Aorta (tissue), 5 donors: ENCODE data around the gene MAP2K5. TPM values are rescaled to one million over a fixed set of nuclear protein-coding genes. Genes with fewer than 3 reads are reported as not detected.
A peak's percentile ranks its signal among the peaks of the same experiment; 100 is the strongest.

Source experiments
- ATAC-seq: fragments of 200-7000 bp; cut with Tn5 transposase; one replicate; pipeline ENCODE4 v1.9.1; 2022; ENCODE audit warnings: moderate library complexity; ENCODE audit not compliant: low FRiP score
- DNase-seq, 2 donors: peaks; one replicate each; pipeline ENCODE4 v3.0.0-alpha.2; 2020
- H3K27ac ChIP-seq, 2 donors: one replicate each; pipeline ENCODE4 v1.5.1; 2013; ENCODE audit warnings: low read length in 2 of 2, mild to moderate bottlenecking in 2 of 2, moderate library complexity in 2 of 2, control low read depth in 1 of 2, inconsistent platforms in 1 of 2, low read depth in 1 of 2
- H3K27me3 ChIP-seq, 2 donors: one replicate each; pipeline ENCODE4 v1.6.1; 2013; ENCODE audit warnings: control low read depth in 1 of 2, low read length in 1 of 2, mild to moderate bottlenecking in 1 of 2, moderate library complexity in 1 of 2; ENCODE audit not compliant: insufficient read depth in 2 of 2, control insufficient read depth in 1 of 2
- H3K36me3 ChIP-seq, 2 donors: one replicate each; pipeline ENCODE4 v1.6.1; 2013; ENCODE audit warnings: control low read depth in 1 of 2, low read length in 1 of 2, mild to moderate bottlenecking in 1 of 2; ENCODE audit not compliant: insufficient read depth in 2 of 2, control insufficient read depth in 1 of 2
- H3K4me1 ChIP-seq, 2 donors: one replicate each; pipeline ENCODE4 v1.6.1; 2013; ENCODE audit warnings: low read length in 2 of 2, control low read depth in 1 of 2, mild to moderate bottlenecking in 1 of 2, moderate library complexity in 1 of 2; ENCODE audit not compliant: insufficient read depth in 2 of 2, control insufficient read depth in 1 of 2
- H3K4me3 ChIP-seq, 2 donors: one replicate each; pipeline ENCODE4 v1.5.1; 2013; ENCODE audit warnings: low read length in 2 of 2, control low read depth in 1 of 2, mild to moderate bottlenecking in 1 of 2
- H3K9me3 ChIP-seq: one replicate; pipeline ENCODE4 v1.6.1; 2013; ENCODE audit warnings: mild to moderate bottlenecking, low read length; ENCODE audit not compliant: control insufficient read depth
- WGBS, 2 donors: extraction: QIAGEN DNeasy Blood & Tissue Kit; methylation state at CpG; one replicate each; pipeline ENCODE4 v1.1.7; 2013; 5-methylcytosine and 5-hydroxymethylcytosine counted together
- intact Hi-C, 2 donors: fragments of 100-400 bp; cut with DNase I; formaldehyde crosslinking; loops; one replicate each; pipeline versions ENCODE4 v1.14.2 to v1.15.0; 2022
- polyA plus RNA-seq, 2 donors: library from polyadenylated mRNA; stranded (reverse); fragments of 200-250 nt; gene quantifications; one replicate each; pipeline ENCODE4 v1.2.3, GENCODE V29; 2013
- total RNA-seq, 2 donors: library from RNA; stranded (reverse); fragmentation: NEBNext Ultra II Directional; extraction: Animal tissue kit (Norgen Biotek cat#: 25700); gene quantifications; one replicate each; pipeline ENCODE4 v1.2.1, GENCODE V29; 2021
- donor health status: healthy with polysubstance abuse.
- donor health status: Bipolar disorder and iron deficiency.
- donor health status: DM: no; HTN: no; CAD: no.
- donor health status: DM: no; HTN: no; CAD: no.
- donor health status: DM: yes; HTN: yes; CAD: no.

Gene MAP2K5
- total and polyA plus RNA-seq, 4 donors: 7.3 to 29.2 (median 17.1) TPM

DNA sequence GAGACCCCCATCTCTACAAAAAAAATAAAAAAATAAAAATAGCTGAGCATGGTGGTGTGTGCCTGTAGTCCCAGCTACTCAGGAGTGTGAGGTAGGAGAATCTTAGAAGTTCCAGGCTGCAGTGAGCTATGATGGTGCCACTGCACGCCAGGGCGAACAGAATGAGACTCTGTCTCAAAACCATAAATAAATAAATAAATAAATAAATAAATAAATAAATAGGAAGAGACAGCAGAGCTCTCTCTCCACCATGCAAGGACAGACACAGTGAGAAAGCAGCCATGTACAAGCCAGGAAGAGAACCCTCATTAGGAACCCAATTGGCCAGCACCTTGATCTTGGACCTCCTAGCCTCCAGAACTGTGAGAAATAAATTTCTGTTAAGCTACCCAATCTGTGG, 26.9 kb upstream of the MAP2K5 start:
- no peak for DNase-seq
- intact Hi-C loops: no loop called here
- no peaks in the 10 kb centered on the region for H3K9me3 ChIP-seq
- ATAC-seq: no peak
- H3K4me1 ChIP-seq: no peaks in the 10 kb centered on the region
- no peak overlapping the region for H3K27ac ChIP-seq
- no peak overlapping the region for H3K4me3 ChIP-seq
- H3K27me3 ChIP-seq: no peaks in the 10 kb centered on the region
- 98 to 100% methylated on average over 2 of the region's 2 CpGs for WGBS, 2 donors
- peaks cover 3 to 5% of the 10 kb centered on the region in 2 donors for H3K36me3 ChIP-seq

DNA sequence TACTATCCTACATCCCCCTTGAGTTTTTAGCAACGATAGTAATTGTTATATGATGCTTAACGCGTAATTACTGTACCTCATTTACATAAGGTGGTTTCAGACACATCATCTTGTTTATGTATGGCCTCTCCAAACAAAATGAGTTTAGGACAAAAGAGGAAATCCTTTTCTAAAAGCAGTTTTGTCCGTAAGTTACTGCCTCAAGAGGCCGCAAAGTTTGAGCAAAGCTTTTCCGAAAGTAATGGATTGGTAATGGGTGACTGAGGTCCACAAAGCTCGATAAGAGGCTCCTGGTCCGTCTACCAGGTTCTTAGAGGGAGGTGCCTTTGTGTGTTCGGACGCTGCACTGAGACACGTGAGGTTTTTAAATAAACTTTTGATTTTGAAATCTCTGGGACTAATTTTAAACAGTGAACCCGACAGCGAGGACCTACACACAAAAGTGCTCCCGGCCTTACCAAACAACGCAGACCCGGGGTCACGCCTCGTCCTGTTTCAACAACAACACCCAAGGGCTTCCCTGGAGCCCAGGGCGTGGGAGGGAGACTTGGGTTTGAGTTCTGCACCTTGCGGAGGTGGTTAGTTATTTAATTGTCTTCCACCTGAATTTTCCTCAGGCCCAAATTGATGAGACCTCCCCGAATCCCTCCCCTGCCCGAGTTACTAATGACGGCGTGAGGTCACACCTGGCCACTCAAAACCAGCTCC, 22.0 kb upstream of the MAP2K5 start:
- ATAC-seq: no peak

DNA sequence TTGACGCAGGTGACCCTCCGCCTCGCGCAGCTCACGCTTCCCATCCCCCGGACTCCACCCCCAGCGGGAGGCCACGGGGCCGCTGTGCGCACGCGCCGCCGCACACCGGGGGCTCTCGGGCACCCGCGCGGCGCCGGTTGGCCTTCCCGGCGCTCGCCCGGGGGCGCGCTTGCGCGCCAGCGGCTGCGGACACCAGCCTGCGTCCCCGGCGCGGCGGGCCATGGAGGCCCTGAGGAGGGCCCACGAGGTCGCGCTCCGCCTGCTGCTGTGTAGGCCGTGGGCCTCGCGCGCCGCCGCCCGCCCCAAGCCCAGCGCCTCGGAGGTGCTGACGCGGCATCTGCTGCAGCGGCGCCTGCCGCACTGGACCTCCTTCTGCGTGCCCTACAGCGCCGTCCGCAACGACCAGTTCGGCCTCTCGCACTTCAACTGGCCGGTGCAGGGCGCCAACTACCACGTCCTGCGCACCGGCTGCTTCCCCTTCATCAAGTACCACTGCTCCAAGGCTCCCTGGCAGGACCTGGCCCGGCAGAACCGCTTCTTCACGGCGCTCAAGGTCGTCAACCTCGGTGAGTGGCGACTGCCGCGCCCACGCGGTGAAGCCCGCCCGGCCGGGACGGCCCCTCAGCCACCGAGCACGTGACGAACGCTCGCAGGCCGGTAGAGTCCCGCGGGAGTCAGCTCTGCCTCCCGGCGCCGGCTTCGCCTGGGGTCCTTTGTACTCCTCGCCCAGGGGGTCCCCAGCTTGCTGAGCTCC, 21.3 kb upstream of the MAP2K5 start, which contains the start of gene C15orf61:
C15orf61 (plus strand) TSS at position 103 of the 754 bp plus-strand sequence; CDS start at position 221, 118 bp downstream.
- peak; percentile 93 for ATAC-seq
- intact Hi-C loops: loop anchor here in 1 of 2 donors (10.0 kb wide), 1 partner anchor 314 kb away; no protein-coding TSS in a partner anchor
- WGBS, 2 donors: 0% methylated on average over 91 to 94 of the region's 94 CpGs

More for the DNA sequence above, 22.0 kb upstream of the MAP2K5 start:
- intact Hi-C loops: loop anchor here in 1 of 2 donors (10.0 kb wide), 1 partner anchor 314 kb away; no protein-coding TSS in a partner anchor
- Histone ChIP-seq H3K4me3 (peak overlapping the region; percentile 67 to 85), H3K9me3 (no peaks in the 10 kb centered on the region), H3K27me3 (no peaks in the 10 kb centered on the region), H3K36me3 (no peaks in the 10 kb centered on the region), H3K4me1 (no peaks in the 10 kb centered on the region), H3K27ac (peak overlapping the region in 1 of 2 donors; percentile 55)
- no peak for DNase-seq
- 17 to 18% methylated on average over 24 of the region's 24 CpGs for WGBS, 2 donors

DNA sequence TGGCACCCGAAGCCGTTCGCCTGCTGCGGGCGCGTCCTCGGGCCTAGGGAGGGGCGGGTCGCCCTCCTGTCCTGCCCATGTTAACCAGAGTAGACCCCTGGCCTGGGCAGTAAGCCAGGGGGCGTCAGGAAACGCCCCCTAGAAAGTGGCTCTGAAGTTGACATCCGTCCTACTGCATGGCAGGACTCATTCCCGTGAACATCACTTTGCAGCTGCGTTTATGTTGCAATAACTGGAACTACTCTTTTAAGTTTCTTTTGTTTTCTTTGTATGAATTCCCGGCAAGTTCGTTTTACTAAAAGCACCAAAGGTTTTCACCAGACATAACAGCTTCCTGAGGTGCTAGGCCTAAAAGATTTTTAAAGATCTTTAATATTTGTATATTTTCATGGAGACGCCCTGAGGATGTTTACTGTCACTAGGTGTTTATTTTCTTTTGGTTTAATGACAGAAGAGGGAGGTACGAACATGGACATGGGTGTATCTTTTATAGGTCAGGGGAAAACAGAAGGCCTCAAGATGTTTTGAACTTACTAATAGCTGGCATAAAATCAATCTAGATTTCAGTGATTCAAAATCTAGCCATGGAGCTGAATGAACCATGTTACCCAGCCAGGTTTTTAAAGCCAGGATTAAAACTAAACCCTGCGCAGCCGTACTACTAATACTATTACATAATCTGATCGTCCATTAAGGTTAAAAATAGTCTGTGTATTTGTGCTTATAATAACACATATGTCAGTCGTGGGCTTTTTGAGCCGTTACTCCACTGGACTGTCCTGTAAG, 20.5 kb upstream of the MAP2K5 start:
- ATAC-seq: peak; percentile 62
- Histone ChIP-seq H3K27me3 (no peaks in the 10 kb centered on the region), H3K27ac (peak overlapping the region; percentile 46 to 81), H3K4me3 (peak overlapping the region; percentile 67 to 85), H3K9me3 (no peaks in the 10 kb centered on the region), H3K4me1 (no peaks in the 10 kb centered on the region), H3K36me3 (no peaks in the 10 kb centered on the region)
- intact Hi-C loops: loop anchor here in 1 of 2 donors (10.0 kb wide), 1 partner anchor 313 kb away; no protein-coding TSS in a partner anchor
- no peak for DNase-seq
- WGBS, 2 donors: 0 to 1% methylated on average over 23 of the region's 23 CpGs

More for the DNA sequence above, 21.3 kb upstream of the MAP2K5 start, which contains the start of gene C15orf61:
- H3K27me3 ChIP-seq: no peaks in the 10 kb centered on the region
- H3K4me1 ChIP-seq: no peaks in the 10 kb centered on the region
- no peaks in the 10 kb centered on the region for H3K9me3 ChIP-seq
- H3K36me3 ChIP-seq: no peaks in the 10 kb centered on the region
- peak within 1 kb of the TSS; percentile 67 to 85 for H3K4me3 ChIP-seq
- peak within 1 kb of the TSS; percentile 46 to 81 for H3K27ac ChIP-seq
- DNase-seq: peak; percentile 89 to 93

DNA sequence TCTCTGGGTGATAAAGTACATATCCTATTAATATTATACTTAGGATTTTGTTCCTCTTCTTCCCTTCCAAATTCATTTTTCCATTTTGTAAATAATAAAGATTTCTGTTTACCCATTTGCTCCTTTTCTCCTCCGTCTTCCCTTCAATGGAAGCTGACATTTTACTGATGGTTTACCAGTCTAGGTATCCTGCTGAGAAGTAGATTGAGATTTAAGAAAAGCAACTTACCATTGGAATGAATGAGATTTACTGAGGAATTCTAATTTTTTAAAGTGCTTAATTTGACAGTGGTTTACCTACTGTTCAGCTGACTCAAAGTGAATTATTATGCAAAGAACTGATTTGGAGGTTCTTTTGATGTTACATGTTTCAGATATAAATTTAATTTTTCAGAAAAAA, 19.2 kb upstream of the MAP2K5 start:
- intact Hi-C loops: loop anchor here in 1 of 2 donors (10.0 kb wide), 1 partner anchor 311 kb away; no protein-coding TSS in a partner anchor

DNA sequence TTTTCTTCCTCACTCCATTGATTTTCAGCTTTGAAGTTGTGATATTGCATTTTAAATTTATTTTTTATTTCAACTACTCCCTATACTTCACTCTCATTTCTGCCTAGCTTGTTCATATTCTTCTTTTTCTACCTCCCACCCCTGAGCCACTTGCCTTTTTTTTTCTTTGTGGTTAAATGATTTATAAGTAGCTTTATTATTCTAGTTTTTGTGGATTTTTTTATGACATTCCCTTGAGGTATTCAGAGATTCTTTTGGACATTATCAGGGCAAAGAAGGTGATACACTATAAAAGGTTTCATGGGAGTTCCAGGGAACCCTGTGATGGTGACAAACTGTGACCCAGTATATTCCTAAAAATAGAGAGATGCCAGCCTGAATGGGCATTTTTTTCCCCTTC, 18.3 kb upstream of the MAP2K5 start:
- ATAC-seq (no peak), DNase-seq (no peak)
- no peaks in the 10 kb centered on the region for H3K36me3 ChIP-seq
- H3K27ac ChIP-seq: no peak overlapping the region
- intact Hi-C loops: loop anchor here in 1 of 2 donors (10.0 kb wide), 1 partner anchor 311 kb away; no protein-coding TSS in a partner anchor
- no peaks in the 10 kb centered on the region for H3K9me3 ChIP-seq
- H3K4me1 ChIP-seq: no peaks in the 10 kb centered on the region
- no peak overlapping the region for H3K4me3 ChIP-seq
- no peaks in the 10 kb centered on the region for H3K27me3 ChIP-seq

More for the DNA sequence above, 19.2 kb upstream of the MAP2K5 start:
- no peaks in the 10 kb centered on the region for H3K4me1 ChIP-seq
- DNase-seq (no peak), ATAC-seq (no peak)
- no peak overlapping the region for H3K4me3 ChIP-seq
- no peak overlapping the region for H3K27ac ChIP-seq
- H3K27me3 ChIP-seq: no peaks in the 10 kb centered on the region
- H3K36me3 ChIP-seq: no peaks in the 10 kb centered on the region
- H3K9me3 ChIP-seq: no peaks in the 10 kb centered on the region
- WGBS, 2 donors: 87 to 97% methylated on average over 1 of the region's 1 CpG

DNA sequence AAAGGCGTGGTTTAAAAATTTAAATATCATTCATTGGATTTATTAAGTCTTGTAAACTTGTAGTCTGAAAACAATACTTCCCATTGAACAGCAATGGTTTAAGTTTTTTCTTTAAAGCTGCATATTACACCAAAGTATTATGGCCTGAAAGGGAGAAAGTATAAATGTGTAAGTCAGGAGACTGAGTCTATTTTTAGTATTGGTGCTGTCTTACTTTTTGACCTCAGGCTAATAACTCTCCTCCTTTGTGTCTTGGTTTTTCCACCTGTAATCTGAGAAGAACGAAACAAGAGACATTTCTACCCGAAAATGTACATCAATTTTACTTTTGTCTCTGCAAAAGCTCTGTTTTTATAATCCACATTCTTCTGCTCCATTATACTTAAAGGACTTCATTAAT, 14.0 kb upstream of the MAP2K5 start:
- intact Hi-C loops: loop anchor here in 1 of 2 donors (10.0 kb wide), 1 partner anchor 306 kb away; no protein-coding TSS in a partner anchor
- DNase-seq (no peak), ATAC-seq (no peak)
- Histone ChIP-seq H3K9me3 (no peaks in the 10 kb centered on the region), H3K27ac (no peak overlapping the region), H3K4me1 (no peaks in the 10 kb centered on the region), H3K36me3 (no peaks in the 10 kb centered on the region), H3K27me3 (no peaks in the 10 kb centered on the region), H3K4me3 (no peak overlapping the region)
- whole genome bisulfite sequencing, 2 donors: 94 to 100% methylated on average over 3 of the region's 3 CpGs

DNA sequence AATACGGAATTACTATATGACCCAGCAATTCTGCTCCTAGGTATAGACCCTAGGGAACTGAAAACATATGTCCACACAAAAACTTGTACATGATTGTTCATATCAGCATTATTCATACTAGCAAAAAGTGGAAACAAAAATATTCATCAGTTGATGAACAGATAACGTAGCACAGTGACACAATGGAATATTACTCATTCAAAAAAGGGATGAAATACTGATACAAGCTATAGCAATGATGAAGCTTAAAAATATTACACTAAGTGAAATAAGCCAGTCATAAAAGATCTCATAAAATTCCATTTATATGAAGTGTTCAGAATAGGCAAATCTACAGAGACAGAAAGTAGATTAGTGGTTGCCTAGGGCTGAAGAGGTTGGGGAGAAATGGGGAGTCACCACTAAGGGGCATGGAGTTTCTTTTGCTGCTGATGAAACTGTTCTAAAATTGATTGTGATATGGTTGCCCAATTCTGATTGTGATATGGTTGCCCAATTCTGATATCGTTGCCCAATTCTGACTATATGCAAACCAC, 11.1 kb upstream of the MAP2K5 start:
- no peaks in the 10 kb centered on the region for H3K27me3 ChIP-seq
- no peak overlapping the region for H3K27ac ChIP-seq
- no peak overlapping the region for H3K4me3 ChIP-seq
- DNase-seq (no peak), ATAC-seq (no peak)
- intact Hi-C loops: no loop called here
- no peaks in the 10 kb centered on the region for H3K9me3 ChIP-seq
- peaks cover 0 to 2% of the 10 kb centered on the region in 2 donors for H3K4me1 ChIP-seq
- WGBS, 2 donors: 76 to 83% methylated on average over 3 of the region's 3 CpGs
- no peaks in the 10 kb centered on the region for H3K36me3 ChIP-seq
